HPDE6-E6E7 (cell line): Measurements from ENCODE around the gene C17orf113.
A peak's percentile ranks its signal among the peaks of the same experiment; 100 is the strongest.
"Not testable (repeated sequence)": the region's sequence is repeated elsewhere in the genome, so short reads cannot be mapped to it uniquely, and the experiment has no call there.

Experiments used
- DNase-seq: peaks from one replicate; pipeline ENCODE4 v3.0.0; 2011; ENCODE audit warnings: missing footprints; ENCODE audit errors: extremely low spot score

Gene C17orf113

DNA sequence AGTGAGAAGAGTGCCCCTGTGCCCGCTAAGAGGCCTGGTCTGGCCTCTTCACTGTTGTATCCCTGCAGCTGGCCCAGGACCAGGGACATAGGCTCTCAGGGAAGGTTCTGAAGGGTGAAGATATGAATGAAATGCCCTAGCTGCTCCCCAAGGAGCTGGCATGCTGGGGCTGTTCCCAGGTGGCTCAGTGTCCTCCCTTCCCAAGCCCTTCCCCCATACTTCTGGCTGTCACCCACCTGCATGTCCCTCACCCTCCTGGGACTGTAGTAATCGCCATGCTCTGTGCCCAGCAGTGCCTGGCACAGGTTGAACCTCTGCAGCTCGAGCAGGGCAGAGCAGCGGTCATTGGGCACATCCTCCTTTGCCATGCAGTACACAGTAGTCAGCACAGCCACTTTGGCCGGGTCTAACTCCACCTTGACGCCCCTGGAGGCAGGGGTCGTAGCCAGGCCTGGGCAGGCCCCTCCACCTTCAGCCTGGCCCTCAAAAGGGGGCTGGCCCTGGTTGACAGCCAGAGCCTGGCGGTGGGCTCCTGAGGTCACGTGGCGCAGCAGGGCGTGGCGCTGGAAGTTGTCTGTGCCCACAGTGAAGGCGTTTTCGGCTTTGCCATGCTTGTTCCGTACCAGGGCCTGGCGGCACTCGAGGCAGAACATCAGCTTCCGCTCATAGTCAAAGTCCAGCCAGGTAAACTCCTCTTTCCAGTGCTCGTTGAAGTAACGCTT lies 7.6 kb downstream of the C17orf113 start:
- DNase-seq, result no peak

- DNase-seq, result no peak
Measured at GRCh38 chr17:42041619-42042018, 8.8 kb downstream of the C17orf113 start.

- no peak for DNase-seq
Measured at GRCh38 chr17:42040818-42041217, 9.6 kb downstream of the C17orf113 start.

DNA sequence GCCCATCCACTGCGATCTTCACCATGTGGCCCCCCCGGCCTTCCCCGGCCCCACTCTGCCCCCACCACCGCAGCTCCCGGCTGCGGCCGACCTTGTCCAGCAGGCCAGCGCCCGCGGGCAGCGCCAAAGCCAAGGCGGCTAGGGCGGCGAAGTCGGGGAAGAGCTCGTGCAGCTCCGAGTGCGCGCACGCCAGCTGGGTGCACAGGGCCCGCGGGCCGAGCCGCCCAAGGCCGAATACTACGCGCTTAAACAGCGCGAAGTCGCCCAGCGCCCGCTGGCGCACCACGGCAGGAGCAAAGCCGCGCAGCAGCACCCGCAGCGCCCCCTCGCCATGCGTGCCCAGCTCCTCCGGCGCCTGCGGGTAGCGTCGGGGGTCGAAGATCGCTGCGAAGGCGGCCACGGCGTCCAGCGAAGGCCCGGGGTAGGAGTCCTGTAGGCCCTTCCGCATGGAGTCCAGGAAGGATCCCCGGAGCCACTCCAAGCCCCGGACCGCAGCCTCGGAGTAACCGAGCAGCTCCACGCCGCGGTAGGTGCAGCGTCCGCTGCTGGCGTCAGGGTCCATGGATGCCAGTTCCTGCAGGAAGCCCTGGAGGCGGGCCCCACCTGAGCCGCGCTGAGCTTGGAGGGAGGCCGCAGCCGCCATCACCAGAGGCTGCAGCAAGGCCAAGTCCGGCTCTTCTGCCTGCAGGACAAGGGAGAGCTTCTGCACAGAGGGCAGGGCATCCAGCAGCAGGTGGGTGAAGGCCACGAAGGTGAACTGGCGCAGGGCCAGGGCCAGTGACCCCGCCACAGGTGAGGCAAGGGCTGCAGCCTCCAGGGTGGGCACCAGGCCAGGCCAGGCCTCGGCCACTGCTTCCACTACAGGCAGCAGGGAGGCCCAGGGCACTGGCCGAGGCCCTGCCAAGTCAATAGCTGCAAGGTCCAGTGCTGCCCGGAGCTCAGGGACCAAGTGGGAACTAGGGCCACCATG lies 10.3 kb downstream of the C17orf113 start:
- no peak for DNase-seq

- DNase-seq, result no peak
Measured at GRCh38 chr17:42038221-42038973, 12.0 kb downstream of the C17orf113 start.

GRCh38 chr17:42034059-42034458 lies 16.3 kb downstream of the C17orf113 start:
- no peak for DNase-seq

DNA sequence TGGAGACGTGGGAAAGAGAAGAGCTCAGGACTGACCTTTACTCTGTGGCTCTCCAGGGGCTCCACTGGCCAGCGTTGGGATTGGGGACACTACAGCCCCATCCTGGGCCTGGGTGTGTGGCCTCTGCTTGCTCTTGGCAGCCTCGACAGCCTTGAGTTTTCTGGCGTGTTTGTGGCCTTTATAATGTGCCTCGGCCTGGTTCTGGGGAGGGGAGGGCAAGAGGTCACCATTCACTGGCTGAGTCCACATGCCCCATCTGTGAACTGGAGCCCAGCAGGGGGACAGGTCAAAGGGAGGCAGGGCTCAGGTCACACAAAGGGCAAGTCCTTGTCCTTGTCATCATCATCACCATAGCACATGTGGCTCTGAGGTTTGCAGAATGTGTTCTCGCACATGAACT lies 18.8 kb downstream of the C17orf113 start:
- no peak for DNase-seq

DNA sequence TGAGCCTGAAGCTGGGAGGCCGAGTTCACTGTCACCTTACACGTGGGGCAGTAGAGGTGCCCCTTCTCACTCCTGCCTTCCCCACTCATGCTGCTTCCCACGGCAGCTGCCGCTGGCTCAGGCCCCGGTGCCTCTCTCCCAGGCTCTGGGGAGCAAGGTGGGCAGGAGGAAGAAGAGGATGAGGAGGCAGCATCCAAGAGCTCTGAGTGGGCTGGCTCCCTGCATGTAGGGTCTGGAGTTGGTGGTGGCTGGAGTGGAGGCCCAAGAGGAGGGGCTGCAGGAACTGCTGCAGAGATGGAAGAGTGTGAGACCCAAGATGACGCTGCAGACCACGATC lies 21.6 kb downstream of the C17orf113 start:
- DNase-seq, result no peak

GRCh38 chr17:42027961-42028790 lies 22.2 kb downstream of the C17orf113 start:
- no peak for DNase-seq

DNA sequence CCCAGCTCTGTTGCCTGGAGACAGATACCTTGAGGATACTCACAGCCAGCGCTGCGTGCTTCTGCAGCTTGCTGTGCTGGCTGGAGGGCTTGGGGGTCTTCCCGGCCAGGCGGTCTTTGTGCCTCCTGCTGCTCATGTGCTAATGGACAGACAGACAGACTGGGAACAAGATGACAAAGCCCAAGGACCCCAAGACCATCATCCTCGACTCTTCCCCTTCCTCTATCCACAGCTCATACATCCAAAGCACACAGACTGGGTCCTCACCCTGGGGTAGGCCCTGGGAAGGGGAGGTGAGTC lies 22.9 kb downstream of the C17orf113 start:
- DNase-seq, result no peak

DNA sequence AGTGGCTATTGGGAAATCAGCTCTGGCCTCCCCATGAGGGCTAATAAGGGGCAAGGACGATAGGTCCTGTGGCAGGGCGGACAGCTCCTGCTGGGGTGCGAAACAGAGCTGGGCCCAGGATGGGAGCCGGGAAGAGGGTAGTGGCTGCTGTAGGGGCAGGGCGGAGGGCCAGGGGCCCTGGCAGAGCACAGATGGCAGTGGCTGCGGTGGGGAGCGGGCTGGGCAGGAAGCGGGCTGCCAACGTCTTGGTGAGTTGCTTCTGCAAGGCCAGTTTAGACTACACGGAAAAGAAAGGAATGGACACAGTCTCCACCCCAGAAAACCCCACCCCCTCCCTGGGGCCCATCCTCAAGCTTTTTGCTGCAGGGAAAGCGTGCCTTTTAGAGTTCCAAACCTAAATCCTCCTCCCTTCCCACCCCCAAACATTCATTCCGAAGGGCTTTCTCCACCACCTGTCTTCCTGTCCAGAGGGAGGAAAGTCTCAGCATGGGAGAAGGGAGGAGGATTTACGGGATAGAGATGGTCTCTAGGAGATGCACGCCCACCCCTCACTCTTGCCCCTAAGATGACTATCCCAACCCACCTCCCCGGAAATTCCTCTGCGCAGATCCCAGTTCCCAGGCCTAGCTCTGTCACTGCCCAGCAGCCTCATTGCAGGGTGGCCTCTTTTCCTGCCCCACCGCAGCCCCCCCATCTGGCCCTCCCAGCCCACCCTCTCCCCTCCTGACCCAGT lies 23.4 kb downstream of the C17orf113 start:
- DNase-seq, result no peak

DNA sequence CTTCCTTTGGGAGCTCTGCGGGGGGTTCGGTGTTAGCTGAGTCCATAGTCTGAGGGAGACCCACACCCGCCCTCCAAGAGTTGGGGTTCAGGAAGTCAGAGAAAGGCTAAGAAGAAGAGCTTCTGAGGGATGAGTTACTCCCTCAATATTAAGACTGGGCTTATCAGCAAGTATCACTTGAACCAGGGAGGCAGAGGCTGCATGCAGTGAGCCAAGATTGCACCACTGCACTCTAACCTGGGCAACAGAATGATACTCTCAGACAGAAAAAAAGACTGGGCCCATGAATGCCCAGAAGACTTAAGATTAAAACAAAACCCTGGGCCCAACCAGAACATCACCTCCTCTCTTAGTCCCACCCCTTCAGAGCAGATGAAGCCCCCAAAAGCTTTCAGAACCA lies 24.5 kb downstream of the C17orf113 start:
- DNase-seq, result no peak

- DNase-seq, result no peak
Measured at GRCh38 chr17:42025191-42025579, 25.2 kb downstream of the C17orf113 start.

- DNase-seq, result no peak
Measured at GRCh38 chr17:42023524-42024349, 26.7 kb downstream of the C17orf113 start.

DNA sequence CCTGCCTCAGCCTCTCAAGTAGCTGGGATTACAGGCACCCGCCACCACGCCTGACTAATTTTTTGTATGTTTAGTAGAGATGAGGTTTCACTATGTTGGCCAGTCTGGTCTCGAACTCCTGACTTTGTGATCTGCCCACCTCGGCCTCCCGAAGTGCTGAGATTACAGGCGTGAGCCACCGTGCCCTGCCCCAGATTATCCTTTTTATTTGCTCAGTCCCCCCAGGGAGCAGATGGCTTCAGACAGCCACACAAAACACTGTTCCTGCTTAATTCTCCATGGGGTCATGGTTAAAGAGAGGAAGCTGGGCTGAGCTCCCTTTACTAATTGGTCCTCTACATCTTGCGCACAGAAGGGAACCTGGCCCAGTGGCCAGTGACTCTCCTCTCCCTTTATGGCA lies 29.6 kb downstream of the C17orf113 start:
- not testable (repeated sequence) for DNase-seq

DNA sequence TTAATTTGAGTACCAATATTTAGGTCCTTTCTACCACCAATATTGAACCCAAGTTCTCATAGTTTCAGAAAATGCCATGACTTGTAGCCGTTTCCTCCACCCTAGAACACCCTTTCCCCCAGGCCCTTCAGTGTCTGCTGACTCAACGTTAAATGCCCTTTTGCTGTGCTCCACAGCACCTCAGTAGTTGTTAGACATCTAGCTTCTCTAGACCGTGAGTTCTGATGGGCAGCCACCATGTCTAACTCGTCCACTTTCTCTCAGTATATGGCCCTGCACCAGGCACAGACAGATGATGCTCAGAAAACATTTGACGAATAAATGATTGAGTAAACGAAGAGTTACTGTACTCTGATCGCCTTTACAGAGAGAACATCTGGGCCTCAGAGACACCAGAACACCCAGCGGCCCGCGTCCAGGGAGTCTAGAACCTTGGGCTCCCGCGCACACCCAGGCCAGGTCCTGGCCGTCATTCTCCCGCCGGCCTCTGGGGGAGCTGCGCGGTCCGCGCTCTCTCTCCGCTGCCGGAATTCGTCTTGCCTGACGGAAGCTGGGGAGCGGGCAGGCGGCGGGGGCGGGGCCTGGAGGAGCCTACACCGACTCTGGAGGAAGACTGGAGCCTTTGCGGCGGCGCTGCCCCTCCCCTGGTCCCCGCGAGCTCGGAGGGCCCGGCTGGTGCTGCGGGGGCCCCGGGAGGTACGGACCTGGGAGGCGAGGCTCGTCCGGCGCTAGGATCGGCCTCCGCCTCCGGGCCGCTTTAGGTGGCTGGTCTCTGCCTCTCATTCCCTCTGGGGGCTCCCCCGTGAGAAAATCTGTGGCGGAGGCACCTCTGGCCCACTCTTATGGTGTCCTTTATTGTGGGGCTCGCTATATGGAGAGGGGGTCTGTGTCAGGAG lies 30.6 kb downstream of the C17orf113 start, which contains the start of gene NKIRAS2:
TSS of gene NKIRAS2 (plus strand) at position 582 of the 896 bp plus-strand sequence. CDS start 1,488 bp downstream, outside the sequence.
- DNase-seq, result peak; percentile 95

DNA sequence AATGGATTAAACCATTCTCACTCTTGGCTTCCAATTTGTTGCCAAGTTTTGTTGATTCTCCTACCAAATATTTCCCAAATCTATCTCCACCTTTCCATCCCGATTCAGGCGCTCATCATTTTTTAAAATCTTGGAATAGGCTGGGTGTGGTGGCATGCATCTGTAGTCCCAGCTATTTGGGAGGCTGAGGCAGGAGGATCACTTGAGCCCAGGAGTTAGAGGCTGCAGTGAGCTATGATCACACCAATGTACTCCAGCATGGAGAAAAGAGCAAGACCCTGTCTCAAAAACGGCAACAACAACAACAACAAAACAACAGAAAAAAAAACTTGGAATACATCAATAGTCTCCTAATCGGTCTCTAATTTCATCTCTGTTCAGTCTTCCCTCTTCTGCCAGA lies 31.4 kb downstream of the C17orf113 start:
- DNase-seq, result no peak

GRCh38 chr17:42018339-42018738 lies 32.1 kb downstream of the C17orf113 start:
- no peak for DNase-seq

DNA sequence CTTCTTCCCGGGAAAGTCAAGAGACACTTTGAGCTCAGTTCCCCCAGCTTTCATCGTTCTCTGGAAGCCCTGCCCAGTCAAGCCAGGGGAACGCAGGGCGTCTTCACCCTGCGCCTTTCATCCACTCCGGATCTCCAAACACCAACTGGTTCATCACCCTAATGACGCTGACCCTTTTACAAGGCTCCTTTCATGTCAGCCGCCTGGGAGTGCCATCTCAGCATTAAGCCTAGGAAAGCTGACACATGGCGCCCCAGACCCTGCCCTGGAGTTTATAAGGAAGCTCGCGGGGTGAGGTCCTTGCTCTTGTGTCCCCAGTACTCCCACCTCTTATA lies 32.6 kb downstream of the C17orf113 start:
- DNase-seq, result no peak
